DND-41 (cell line): Measurements from ENCODE around the gene KCNJ6.

Source experiments
- ATAC-seq: fragments of 200-7000 bp; cut with Tn5 transposase; 3 replicates; pipeline ENCODE4 v1.9.1; 2021; ENCODE audit warnings: low read depth; ENCODE audit not compliant: insufficient read depth
- DNase-seq: peaks from one replicate; pipeline ENCODE4 v3.0.0-alpha.2; 2020
- H2AFZ ChIP-seq: 2 replicates; pipeline ENCODE4 v1.6.0; 2012; ENCODE audit warnings: low read depth, low read length
- H3K27ac ChIP-seq: 2 replicates; pipeline ENCODE4 v1.5.1; 2012; ENCODE audit warnings: low read length, inconsistent platforms
- H3K27me3 ChIP-seq: fragments of 200-600 bp; sonication (generic); 2 replicates; pipeline ENCODE4 v1.6.0; 2012; ENCODE audit warnings: low read length, mild to moderate bottlenecking, inconsistent platforms; ENCODE audit not compliant: insufficient read depth, poor library complexity
- H3K36me3 ChIP-seq: 2 replicates; pipeline ENCODE4 v1.5.1; 2012; ENCODE audit warnings: low read length, inconsistent platforms; ENCODE audit not compliant: insufficient read depth
- H3K4me1 ChIP-seq: 2 replicates; pipeline ENCODE4 v1.5.1; 2012; ENCODE audit warnings: mild to moderate bottlenecking, low read length; ENCODE audit not compliant: insufficient read depth
- H3K4me2 ChIP-seq: 2 replicates; pipeline ENCODE4 v1.6.0; 2012; ENCODE audit warnings: mild to moderate bottlenecking, moderate library complexity, low read length, inconsistent platforms; ENCODE audit not compliant: insufficient read depth
- H3K4me3 ChIP-seq, 2 experiments: fragments of 200-600 bp in 1 of 2; shearing (Covaris generic) in 1 of 2; 2 replicates each; pipeline ENCODE4 v1.5.1; 2012 to 2016; ENCODE audit warnings: inconsistent platforms in 2 of 2, low read length in 2 of 2, mild to moderate bottlenecking in 2 of 2, low read depth in 1 of 2, moderate library complexity in 1 of 2
- H3K79me2 ChIP-seq: 2 replicates; pipeline ENCODE4 v1.6.0; 2012; ENCODE audit warnings: low read length, inconsistent platforms; ENCODE audit not compliant: insufficient read depth
- H3K9ac ChIP-seq: 2 replicates; pipeline ENCODE4 v1.6.0; 2012; ENCODE audit warnings: low read depth, mild to moderate bottlenecking, inconsistent platforms, low read length, moderate library complexity
- H3K9me3 ChIP-seq: 2 replicates; pipeline ENCODE4 v1.5.1; 2012; ENCODE audit warnings: low read length, moderate library complexity, mild to moderate bottlenecking, inconsistent platforms; ENCODE audit not compliant: insufficient read depth, severe bottlenecking
- H4K20me1 ChIP-seq: 2 replicates; pipeline ENCODE4 v1.6.0; 2012; ENCODE audit warnings: low read length; ENCODE audit not compliant: insufficient read depth
- CTCF ChIP-seq: IDR thresholded peaks from 2 replicates; pipeline ENCODE4 v1.5.1; 2012; ENCODE audit warnings: borderline replicate concordance, low read length, moderate library complexity, mild to moderate bottlenecking; ENCODE audit not compliant: poor library complexity, severe bottlenecking; ENCODE audit errors: extremely low read depth
- EZH2 ChIP-seq: IDR thresholded peaks from 3 replicates; pipeline ENCODE4 v1.6.1; 2012; ENCODE audit warnings: borderline replicate concordance, low read depth, mild to moderate bottlenecking, moderate library complexity, low read length, inconsistent platforms; ENCODE audit not compliant: severe bottlenecking

Gene KCNJ6

GRCh38 chr21:37619464-37619974, 296.7 kb downstream of the KCNJ6 start:
- H3K27me3 ChIP-seq = peaks cover 5% of the 10 kb centered on the region
- H3K4me2 ChIP-seq = no peak overlapping the region
- DNase-seq (no peak), ATAC-seq (no peak)
- H3K36me3 ChIP-seq = no peaks in the 10 kb centered on the region
- no peaks in the 10 kb centered on the region for H3K4me1 ChIP-seq
- no peak overlapping the region for H3K4me3 ChIP-seq
- no peaks in the 10 kb centered on the region for H4K20me1 ChIP-seq
- TF ChIP-seq CTCF (no peak), EZH2 (no peak)
- H3K27ac ChIP-seq = no peak overlapping the region
- H2AFZ ChIP-seq = no peak overlapping the region
- no peak overlapping the region for H3K9ac ChIP-seq
- H3K9me3 ChIP-seq = no peaks in the 10 kb centered on the region
- no peaks in the 10 kb centered on the region for H3K79me2 ChIP-seq

- TF ChIP-seq CTCF (no peak), EZH2 (no peak)
- no peak overlapping the region for H3K9ac ChIP-seq
- no peaks in the 10 kb centered on the region for H3K36me3 ChIP-seq
- no peaks in the 10 kb centered on the region for H3K79me2 ChIP-seq
- peaks cover 7% of the 10 kb centered on the region for H3K27me3 ChIP-seq
- H3K4me2 ChIP-seq = no peak overlapping the region
- DNase-seq (no peak), ATAC-seq (no peak)
- H2AFZ ChIP-seq = no peak overlapping the region
- no peak overlapping the region for H3K4me3 ChIP-seq
- no peaks in the 10 kb centered on the region for H3K4me1 ChIP-seq
- H4K20me1 ChIP-seq = no peaks in the 10 kb centered on the region
- no peaks in the 10 kb centered on the region for H3K9me3 ChIP-seq
- H3K27ac ChIP-seq = no peak overlapping the region
These were observed 298.2 kb downstream of the KCNJ6 start for GRCh38 chr21:37618081-37618480.

- ATAC-seq (no peak), DNase-seq (no peak)
- H3K4me3 ChIP-seq = no peak overlapping the region
- TF ChIP-seq CTCF = no peak
- TF ChIP-seq EZH2 = no peak
- no peak overlapping the region for H3K27ac ChIP-seq
- no peaks in the 10 kb centered on the region for H3K4me1 ChIP-seq
- peaks cover 3% of the 10 kb centered on the region for H3K27me3 ChIP-seq
- H3K9me3 ChIP-seq = no peaks in the 10 kb centered on the region
- H2AFZ ChIP-seq = no peak overlapping the region
- H3K36me3 ChIP-seq = no peaks in the 10 kb centered on the region
- no peak overlapping the region for H3K9ac ChIP-seq
- no peaks in the 10 kb centered on the region for H3K79me2 ChIP-seq
- no peak overlapping the region for H3K4me2 ChIP-seq
- H4K20me1 ChIP-seq = no peaks in the 10 kb centered on the region
These were observed 300.3 kb downstream of the KCNJ6 start for GRCh38 chr21:37615962-37616361.

GRCh38 chr21:37614351-37614875, 301.8 kb downstream of the KCNJ6 start:
- H3K9ac ChIP-seq = no peak overlapping the region
- no peaks in the 10 kb centered on the region for H4K20me1 ChIP-seq
- H3K27me3 ChIP-seq = peaks cover 2% of the 10 kb centered on the region
- no peaks in the 10 kb centered on the region for H3K4me1 ChIP-seq
- H3K79me2 ChIP-seq = no peaks in the 10 kb centered on the region
- no peaks in the 10 kb centered on the region for H3K36me3 ChIP-seq
- DNase-seq (no peak), ATAC-seq (no peak)
- H2AFZ ChIP-seq = no peak overlapping the region
- H3K4me3 ChIP-seq = no peak overlapping the region
- H3K9me3 ChIP-seq = no peaks in the 10 kb centered on the region
- H3K27ac ChIP-seq = no peak overlapping the region
- no peak for TF ChIP-seq CTCF
- H3K4me2 ChIP-seq = no peak overlapping the region
